ENCODE measurements around the gene MICAL3. TPM values are rescaled to one million over a fixed set of nuclear protein-coding genes. Genes with fewer than 3 reads are reported as not detected.

The MICAL3 gene, protein sequence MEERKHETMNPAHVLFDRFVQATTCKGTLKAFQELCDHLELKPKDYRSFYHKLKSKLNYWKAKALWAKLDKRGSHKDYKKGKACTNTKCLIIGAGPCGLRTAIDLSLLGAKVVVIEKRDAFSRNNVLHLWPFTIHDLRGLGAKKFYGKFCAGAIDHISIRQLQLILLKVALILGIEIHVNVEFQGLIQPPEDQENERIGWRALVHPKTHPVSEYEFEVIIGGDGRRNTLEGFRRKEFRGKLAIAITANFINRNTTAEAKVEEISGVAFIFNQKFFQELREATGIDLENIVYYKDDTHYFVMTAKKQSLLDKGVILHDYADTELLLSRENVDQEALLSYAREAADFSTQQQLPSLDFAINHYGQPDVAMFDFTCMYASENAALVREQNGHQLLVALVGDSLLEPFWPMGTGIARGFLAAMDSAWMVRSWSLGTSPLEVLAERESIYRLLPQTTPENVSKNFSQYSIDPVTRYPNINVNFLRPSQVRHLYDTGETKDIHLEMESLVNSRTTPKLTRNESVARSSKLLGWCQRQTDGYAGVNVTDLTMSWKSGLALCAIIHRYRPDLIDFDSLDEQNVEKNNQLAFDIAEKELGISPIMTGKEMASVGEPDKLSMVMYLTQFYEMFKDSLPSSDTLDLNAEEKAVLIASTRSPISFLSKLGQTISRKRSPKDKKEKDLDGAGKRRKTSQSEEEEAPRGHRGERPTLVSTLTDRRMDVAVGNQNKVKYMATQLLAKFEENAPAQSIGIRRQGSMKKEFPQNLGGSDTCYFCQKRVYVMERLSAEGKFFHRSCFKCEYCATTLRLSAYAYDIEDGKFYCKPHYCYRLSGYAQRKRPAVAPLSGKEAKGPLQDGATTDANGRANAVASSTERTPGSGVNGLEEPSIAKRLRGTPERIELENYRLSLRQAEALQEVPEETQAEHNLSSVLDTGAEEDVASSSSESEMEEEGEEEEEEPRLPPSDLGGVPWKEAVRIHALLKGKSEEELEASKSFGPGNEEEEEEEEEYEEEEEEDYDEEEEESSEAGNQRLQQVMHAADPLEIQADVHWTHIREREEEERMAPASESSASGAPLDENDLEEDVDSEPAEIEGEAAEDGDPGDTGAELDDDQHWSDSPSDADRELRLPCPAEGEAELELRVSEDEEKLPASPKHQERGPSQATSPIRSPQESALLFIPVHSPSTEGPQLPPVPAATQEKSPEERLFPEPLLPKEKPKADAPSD (N-terminal part only)
- total RNA-seq = 17.0 and 19.0 TPM in 2 replicates

DNA sequence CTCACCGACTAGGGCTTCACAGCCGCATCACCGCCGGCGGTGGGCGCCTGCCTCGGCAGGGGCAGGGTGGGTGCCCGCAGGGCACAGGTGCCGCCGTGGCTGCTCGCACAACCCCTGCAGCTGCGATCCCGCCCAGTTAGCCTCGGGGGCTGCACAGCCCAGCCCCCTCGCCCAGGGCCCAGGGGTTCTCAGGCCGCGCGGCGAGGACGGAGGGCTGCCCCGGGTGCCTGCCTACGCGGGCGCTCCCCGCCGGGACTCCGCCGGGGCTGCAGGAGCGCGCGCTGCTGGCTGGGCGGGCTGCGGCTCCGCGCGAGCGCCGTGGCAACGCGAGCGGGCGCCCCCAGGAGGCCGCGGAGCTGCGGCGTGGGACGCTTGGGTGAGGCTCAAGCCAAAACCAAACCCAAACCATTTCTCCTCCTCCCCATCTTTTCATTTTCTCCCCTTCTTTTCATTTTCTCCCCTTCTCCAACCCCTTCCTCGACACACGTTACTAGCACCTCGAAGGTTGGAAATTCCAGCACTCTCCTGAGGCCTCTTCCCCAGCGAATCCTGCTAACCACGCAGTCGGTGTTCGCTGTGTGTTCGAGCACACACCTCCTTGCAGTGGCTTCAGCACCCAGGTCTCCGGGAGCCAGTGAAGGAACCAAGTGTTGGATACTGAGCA lies at the start of gene MICAL3:
Gene MICAL3 (minus strand): TSS at position 286 of the 664 bp plus-strand sequence. CDS start 117,749 bp downstream, outside the sequence.

DNA sequence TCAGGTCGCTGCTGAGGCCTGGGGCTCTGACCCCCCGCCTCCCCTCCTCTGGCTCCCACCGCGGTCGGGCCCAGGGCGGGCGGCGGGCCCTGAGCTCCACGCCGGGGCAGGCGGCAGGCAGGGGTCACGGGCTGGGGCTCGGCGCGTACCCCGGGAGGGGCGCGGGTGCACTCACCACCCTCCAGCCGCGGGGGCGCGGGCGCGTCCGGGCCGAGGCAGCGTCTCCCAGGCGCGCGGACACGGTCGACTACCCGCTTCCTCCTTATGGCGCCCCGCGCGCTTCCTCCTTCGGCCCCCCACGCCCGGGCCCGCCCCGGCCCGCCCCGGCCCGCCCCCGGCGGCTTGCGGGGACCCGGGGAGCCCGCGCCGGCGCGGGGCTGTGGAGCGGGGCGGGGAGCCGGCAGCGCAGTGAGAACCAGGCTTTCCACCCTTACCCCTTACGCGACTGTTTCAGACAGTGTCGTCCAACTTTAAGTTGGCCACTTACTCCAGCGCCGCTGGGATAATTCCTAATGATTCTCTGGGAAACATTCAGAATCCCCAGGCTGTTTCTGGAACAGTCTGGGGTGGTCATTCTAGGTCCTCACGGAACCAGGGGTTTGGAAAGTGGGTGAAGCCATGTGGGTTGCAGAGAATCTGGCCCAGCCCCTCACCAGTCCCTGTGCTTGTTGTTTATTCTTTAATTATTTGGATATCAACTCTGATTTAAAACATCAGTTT lies 250.0 kb downstream of the MICAL3 start, which contains the start of gene BID:
Gene BID (minus strand): TSS at position 264 of the 720 bp plus-strand sequence. CDS start 24,353 bp downstream, outside the sequence.

Other genes with a start within 250 kb of the MICAL3 start
- 15.1 and 18.0 TPM in 2 replicates for gene PEX26, start 53.4 kb upstream of the MICAL3 start, total RNA-seq
- 0.26 and 0.33 TPM in 2 replicates for gene TUBA8, start 86.2 kb upstream of the MICAL3 start, total RNA-seq
- gene USP18, start 125.6 kb upstream of the MICAL3 start, total RNA-seq = 2.3 and 2.5 TPM in 2 replicates